ENCODE results near the gene SPINK14.

Gene SPINK14

GRCh38 chr5:148168246-148168645 is at the start of gene SPINK14:
SPINK14 (plus strand) TSS chr5:148168546; CDS start chr5:148169733, 1,187 bp downstream.
- no peaks in the 10 kb centered on the region for H3K4me1 ChIP-seq (ENCODE audit: control insufficient read depth in 1 of 2, insufficient read depth in 2 of 2, low read length in 2 of 2)
- no peaks in the 10 kb centered on the region for H3K27me3 ChIP-seq (ENCODE audit: low read depth, low read length)
- no peak within 1 kb of the TSS for H3K27ac ChIP-seq (ENCODE audit: low read length)
- H3K36me3 ChIP-seq (ENCODE audit: control insufficient read depth in 1 of 2, insufficient read depth in 2 of 2, low read length in 2 of 2) = no peaks in the 10 kb centered on the region
- H3K9me3 ChIP-seq (ENCODE audit: control insufficient read depth in 1 of 2, low read length in 2 of 2) = no peaks in the 10 kb centered on the region
- no peak within 1 kb of the TSS for H3K4me3 ChIP-seq (ENCODE audit: low read depth in 1 of 2, low read length in 2 of 2)

GRCh38 chr5:148120317-148120716 is 48.0 kb upstream of the SPINK14 start:
- no peak overlapping the region for H3K4me3 ChIP-seq (ENCODE audit: low read depth in 1 of 2, low read length in 2 of 2)

GRCh38 chr5:148125641-148126040 is 42.7 kb upstream of the SPINK14 start:
- Histone ChIP-seq H3K27me3 (ENCODE audit: low read depth, low read length) (no peaks in the 10 kb centered on the region), H3K4me3 (ENCODE audit: low read depth in 1 of 2, low read length in 2 of 2) (no peak overlapping the region), H3K27ac (ENCODE audit: low read length) (no peak overlapping the region), H3K36me3 (ENCODE audit: control insufficient read depth in 1 of 2, insufficient read depth in 2 of 2, low read length in 2 of 2) (no peaks in the 10 kb centered on the region), H3K4me1 (ENCODE audit: control insufficient read depth in 1 of 2, insufficient read depth in 2 of 2, low read length in 2 of 2) (no peaks in the 10 kb centered on the region), H3K9me3 (ENCODE audit: control insufficient read depth in 1 of 2, low read length in 2 of 2) (no peaks in the 10 kb centered on the region)

More at GRCh38 chr5:148120317-148120716, 48.0 kb upstream of the SPINK14 start:
- Histone ChIP-seq H3K36me3 (ENCODE audit: control insufficient read depth in 1 of 2, insufficient read depth in 2 of 2, low read length in 2 of 2) (no peaks in the 10 kb centered on the region), H3K9me3 (ENCODE audit: control insufficient read depth in 1 of 2, low read length in 2 of 2) (no peaks in the 10 kb centered on the region), H3K27me3 (ENCODE audit: low read depth, low read length) (no peaks in the 10 kb centered on the region), H3K27ac (ENCODE audit: low read length) (no peak overlapping the region), H3K4me1 (ENCODE audit: control insufficient read depth in 1 of 2, insufficient read depth in 2 of 2, low read length in 2 of 2) (no peaks in the 10 kb centered on the region)

- Histone ChIP-seq H3K4me1 (ENCODE audit: control insufficient read depth in 1 of 2, insufficient read depth in 2 of 2, low read length in 2 of 2) (no peaks in the 10 kb centered on the region), H3K9me3 (ENCODE audit: control insufficient read depth in 1 of 2, low read length in 2 of 2) (no peaks in the 10 kb centered on the region), H3K27me3 (ENCODE audit: low read depth, low read length) (no peaks in the 10 kb centered on the region), H3K27ac (ENCODE audit: low read length) (no peak overlapping the region), H3K36me3 (ENCODE audit: control insufficient read depth in 1 of 2, insufficient read depth in 2 of 2, low read length in 2 of 2) (no peaks in the 10 kb centered on the region), H3K4me3 (ENCODE audit: low read depth in 1 of 2, low read length in 2 of 2) (no peak overlapping the region)
These were observed 33.0 kb upstream of the SPINK14 start for GRCh38 chr5:148135091-148136048.

- Histone ChIP-seq H3K9me3 (ENCODE audit: control insufficient read depth in 1 of 2, low read length in 2 of 2) (no peaks in the 10 kb centered on the region), H3K27me3 (ENCODE audit: low read depth, low read length) (no peaks in the 10 kb centered on the region), H3K4me1 (ENCODE audit: control insufficient read depth in 1 of 2, insufficient read depth in 2 of 2, low read length in 2 of 2) (no peaks in the 10 kb centered on the region), H3K27ac (ENCODE audit: low read length) (no peak overlapping the region), H3K4me3 (ENCODE audit: low read depth in 1 of 2, low read length in 2 of 2) (no peak overlapping the region), H3K36me3 (ENCODE audit: control insufficient read depth in 1 of 2, insufficient read depth in 2 of 2, low read length in 2 of 2) (no peaks in the 10 kb centered on the region)
These were observed 27.5 kb upstream of the SPINK14 start for GRCh38 chr5:148140846-148141245.

GRCh38 chr5:148141645-148142044 is 26.7 kb upstream of the SPINK14 start:
- H3K9me3 ChIP-seq (ENCODE audit: control insufficient read depth in 1 of 2, low read length in 2 of 2) = no peaks in the 10 kb centered on the region
- no peaks in the 10 kb centered on the region for H3K4me1 ChIP-seq (ENCODE audit: control insufficient read depth in 1 of 2, insufficient read depth in 2 of 2, low read length in 2 of 2)
- H3K4me3 ChIP-seq (ENCODE audit: low read depth in 1 of 2, low read length in 2 of 2) = no peak overlapping the region
- no peaks in the 10 kb centered on the region for H3K36me3 ChIP-seq (ENCODE audit: control insufficient read depth in 1 of 2, insufficient read depth in 2 of 2, low read length in 2 of 2)
- H3K27me3 ChIP-seq (ENCODE audit: low read depth, low read length) = no peaks in the 10 kb centered on the region
- no peak overlapping the region for H3K27ac ChIP-seq (ENCODE audit: low read length)

- no peak overlapping the region for H3K4me3 ChIP-seq (ENCODE audit: low read depth in 1 of 2, low read length in 2 of 2)
- H3K27ac ChIP-seq (ENCODE audit: low read length) = no peak overlapping the region
- no peaks in the 10 kb centered on the region for H3K9me3 ChIP-seq (ENCODE audit: control insufficient read depth in 1 of 2, low read length in 2 of 2)
- no peaks in the 10 kb centered on the region for H3K36me3 ChIP-seq (ENCODE audit: control insufficient read depth in 1 of 2, insufficient read depth in 2 of 2, low read length in 2 of 2)
- no peaks in the 10 kb centered on the region for H3K27me3 ChIP-seq (ENCODE audit: low read depth, low read length)
- no peaks in the 10 kb centered on the region for H3K4me1 ChIP-seq (ENCODE audit: control insufficient read depth in 1 of 2, insufficient read depth in 2 of 2, low read length in 2 of 2)
These were observed 22.4 kb upstream of the SPINK14 start for GRCh38 chr5:148145916-148146315.

GRCh38 chr5:148146487-148146886 is 21.9 kb upstream of the SPINK14 start:
- Histone ChIP-seq H3K4me3 (ENCODE audit: low read depth in 1 of 2, low read length in 2 of 2) (no peak overlapping the region), H3K27me3 (ENCODE audit: low read depth, low read length) (no peaks in the 10 kb centered on the region), H3K27ac (ENCODE audit: low read length) (no peak overlapping the region), H3K4me1 (ENCODE audit: control insufficient read depth in 1 of 2, insufficient read depth in 2 of 2, low read length in 2 of 2) (no peaks in the 10 kb centered on the region), H3K9me3 (ENCODE audit: control insufficient read depth in 1 of 2, low read length in 2 of 2) (no peaks in the 10 kb centered on the region), H3K36me3 (ENCODE audit: control insufficient read depth in 1 of 2, insufficient read depth in 2 of 2, low read length in 2 of 2) (no peaks in the 10 kb centered on the region)

- H3K4me1 ChIP-seq (ENCODE audit: control insufficient read depth in 1 of 2, insufficient read depth in 2 of 2, low read length in 2 of 2) = no peaks in the 10 kb centered on the region
- no peaks in the 10 kb centered on the region for H3K36me3 ChIP-seq (ENCODE audit: control insufficient read depth in 1 of 2, insufficient read depth in 2 of 2, low read length in 2 of 2)
- H3K27me3 ChIP-seq (ENCODE audit: low read depth, low read length) = no peaks in the 10 kb centered on the region
- H3K4me3 ChIP-seq (ENCODE audit: low read depth in 1 of 2, low read length in 2 of 2) = no peak overlapping the region
- H3K9me3 ChIP-seq (ENCODE audit: control insufficient read depth in 1 of 2, low read length in 2 of 2) = no peaks in the 10 kb centered on the region
- H3K27ac ChIP-seq (ENCODE audit: low read length) = no peak overlapping the region
These were observed 20.9 kb upstream of the SPINK14 start for GRCh38 chr5:148147415-148147814.

- Histone ChIP-seq H3K27ac (ENCODE audit: low read length) (no peak overlapping the region), H3K4me3 (ENCODE audit: low read depth in 1 of 2, low read length in 2 of 2) (no peak overlapping the region), H3K4me1 (ENCODE audit: control insufficient read depth in 1 of 2, insufficient read depth in 2 of 2, low read length in 2 of 2) (no peaks in the 10 kb centered on the region), H3K36me3 (ENCODE audit: control insufficient read depth in 1 of 2, insufficient read depth in 2 of 2, low read length in 2 of 2) (no peaks in the 10 kb centered on the region), H3K9me3 (ENCODE audit: control insufficient read depth in 1 of 2, low read length in 2 of 2) (no peaks in the 10 kb centered on the region), H3K27me3 (ENCODE audit: low read depth, low read length) (no peaks in the 10 kb centered on the region)
These were observed 16.5 kb upstream of the SPINK14 start for GRCh38 chr5:148151872-148152271.

GRCh38 chr5:148152781-148153180 is 15.6 kb upstream of the SPINK14 start:
- Histone ChIP-seq H3K36me3 (ENCODE audit: control insufficient read depth in 1 of 2, insufficient read depth in 2 of 2, low read length in 2 of 2) (no peaks in the 10 kb centered on the region), H3K4me3 (ENCODE audit: low read depth in 1 of 2, low read length in 2 of 2) (no peak overlapping the region), H3K27me3 (ENCODE audit: low read depth, low read length) (no peaks in the 10 kb centered on the region), H3K4me1 (ENCODE audit: control insufficient read depth in 1 of 2, insufficient read depth in 2 of 2, low read length in 2 of 2) (no peaks in the 10 kb centered on the region), H3K9me3 (ENCODE audit: control insufficient read depth in 1 of 2, low read length in 2 of 2) (no peaks in the 10 kb centered on the region), H3K27ac (ENCODE audit: low read length) (no peak overlapping the region)

- no peak overlapping the region for H3K27ac ChIP-seq (ENCODE audit: low read length)
- H3K4me3 ChIP-seq (ENCODE audit: low read depth in 1 of 2, low read length in 2 of 2) = no peak overlapping the region
- H3K36me3 ChIP-seq (ENCODE audit: control insufficient read depth in 1 of 2, insufficient read depth in 2 of 2, low read length in 2 of 2) = no peaks in the 10 kb centered on the region
- H3K9me3 ChIP-seq (ENCODE audit: control insufficient read depth in 1 of 2, low read length in 2 of 2) = no peaks in the 10 kb centered on the region
- H3K4me1 ChIP-seq (ENCODE audit: control insufficient read depth in 1 of 2, insufficient read depth in 2 of 2, low read length in 2 of 2) = no peaks in the 10 kb centered on the region
- H3K27me3 ChIP-seq (ENCODE audit: low read depth, low read length) = no peaks in the 10 kb centered on the region
These were observed 11.7 kb upstream of the SPINK14 start for GRCh38 chr5:148156609-148157008.
